Kidney epithelial cell (primary cell): Measurements from ENCODE around the gene IFNK. TPM values are rescaled to one million over a fixed set of nuclear protein-coding genes. Genes with fewer than 3 reads are reported as not detected.
A peak's percentile ranks its signal among the peaks of the same experiment; 100 is the strongest.
"Not testable (repeated sequence)": the region's sequence is repeated elsewhere in the genome, so short reads cannot be mapped to it uniquely, and the experiment has no call there.

Source experiments
- DNase-seq: peaks from one replicate; pipeline ENCODE4 v3.0.0-alpha.2; 2010; ENCODE audit warnings: low read depth
- H3K27me3 ChIP-seq: 2 replicates; pipeline ENCODE4 v1.6.0; 2011; ENCODE audit warnings: low read length; ENCODE audit not compliant: control insufficient read depth, insufficient read depth
- H3K36me3 ChIP-seq: 2 replicates; pipeline ENCODE4 v1.5.1; 2011; ENCODE audit warnings: low read length; ENCODE audit not compliant: control insufficient read depth, insufficient read depth
- H3K4me3 ChIP-seq: 2 replicates; pipeline ENCODE4 v1.5.1; 2011; ENCODE audit warnings: low read depth, mild to moderate bottlenecking, control low read depth, low read length
- total RNA-seq: library from RNA; depleted of rRNA; stranded (reverse); fragments of >200 nt; gene quantifications from 2 replicates; pipeline ENCODE4 v1.2.3, GENCODE V29; 2015
- TF ChIP-seq, protein P1 (sequence below): IDR thresholded peaks from 2 replicates; pipeline ENCODE4 v1.5.1; 2011; ENCODE audit warnings: mild to moderate bottlenecking, moderate library complexity, low read length, control low read depth, inconsistent platforms; ENCODE audit not compliant: insufficient read depth, poor library complexity, severe bottlenecking

The IFNK gene
- total RNA-seq, 1 donor from 2014 or later: not detected

DNA sequence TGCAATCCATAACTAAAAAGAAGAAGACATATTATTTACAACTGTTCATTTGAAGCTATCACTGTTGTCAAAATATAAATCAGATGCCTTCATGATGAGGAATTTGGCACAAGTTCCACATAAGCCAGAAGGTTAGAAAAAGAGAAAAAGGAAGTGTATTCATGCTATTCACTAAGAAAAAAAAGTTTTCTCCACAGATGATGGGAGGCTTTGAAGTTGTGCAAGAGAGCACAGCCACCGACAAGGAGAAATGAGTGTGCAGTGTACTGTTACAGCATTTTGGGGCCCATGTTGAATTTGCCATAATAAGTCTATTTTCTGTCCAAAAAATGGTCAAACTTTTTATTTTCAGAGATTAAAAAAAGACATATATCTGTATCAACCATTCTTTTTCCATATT is 32.9 kb upstream of the IFNK start:
- no peaks in the 10 kb centered on the region for H3K36me3 ChIP-seq
- H3K27me3 ChIP-seq: no peaks in the 10 kb centered on the region
- H3K4me3 ChIP-seq: no peak overlapping the region
- DNase-seq: no peak
- TF ChIP-seq, protein P1, sequence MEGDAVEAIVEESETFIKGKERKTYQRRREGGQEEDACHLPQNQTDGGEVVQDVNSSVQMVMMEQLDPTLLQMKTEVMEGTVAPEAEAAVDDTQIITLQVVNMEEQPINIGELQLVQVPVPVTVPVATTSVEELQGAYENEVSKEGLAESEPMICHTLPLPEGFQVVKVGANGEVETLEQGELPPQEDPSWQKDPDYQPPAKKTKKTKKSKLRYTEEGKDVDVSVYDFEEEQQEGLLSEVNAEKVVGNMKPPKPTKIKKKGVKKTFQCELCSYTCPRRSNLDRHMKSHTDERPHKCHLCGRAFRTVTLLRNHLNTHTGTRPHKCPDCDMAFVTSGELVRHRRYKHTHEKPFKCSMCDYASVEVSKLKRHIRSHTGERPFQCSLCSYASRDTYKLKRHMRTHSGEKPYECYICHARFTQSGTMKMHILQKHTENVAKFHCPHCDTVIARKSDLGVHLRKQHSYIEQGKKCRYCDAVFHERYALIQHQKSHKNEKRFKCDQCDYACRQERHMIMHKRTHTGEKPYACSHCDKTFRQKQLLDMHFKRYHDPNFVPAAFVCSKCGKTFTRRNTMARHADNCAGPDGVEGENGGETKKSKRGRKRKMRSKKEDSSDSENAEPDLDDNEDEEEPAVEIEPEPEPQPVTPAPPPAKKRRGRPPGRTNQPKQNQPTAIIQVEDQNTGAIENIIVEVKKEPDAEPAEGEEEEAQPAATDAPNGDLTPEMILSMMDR: no peak

DNA sequence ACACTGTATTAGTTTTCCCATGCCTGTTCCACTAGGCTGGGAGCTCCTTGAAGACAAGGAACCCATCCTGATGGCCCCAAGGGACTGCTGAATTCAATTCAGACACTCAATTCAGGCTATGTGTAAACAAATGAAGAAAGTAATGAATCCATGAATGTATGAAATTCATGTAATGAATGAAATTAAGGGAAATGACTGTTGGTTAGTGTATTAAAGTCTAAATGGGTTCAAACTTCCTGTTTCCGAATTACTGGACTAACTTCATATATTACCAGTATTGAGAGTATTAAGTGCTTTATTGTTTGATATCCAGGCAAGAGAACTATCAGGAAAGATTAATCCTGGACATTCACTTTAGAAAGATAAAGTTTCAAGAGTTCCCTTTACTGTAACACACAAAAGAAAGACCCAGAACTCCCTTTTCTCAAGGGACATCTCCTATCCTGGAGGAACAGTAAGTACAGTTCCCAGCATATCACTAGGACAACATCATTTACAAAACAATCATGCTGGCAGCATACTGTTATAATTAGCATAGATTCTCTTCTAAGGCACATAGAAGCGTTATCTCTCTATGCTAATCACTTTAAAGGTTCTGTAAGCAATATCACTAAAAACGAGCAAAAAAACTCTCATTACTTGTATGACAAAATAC is 28.5 kb upstream of the IFNK start:
- TF ChIP-seq, protein P1: no peak
- Histone ChIP-seq H3K36me3 (no peaks in the 10 kb centered on the region), H3K27me3 (no peaks in the 10 kb centered on the region), H3K4me3 (no peak overlapping the region)
- no peak for DNase-seq

DNA sequence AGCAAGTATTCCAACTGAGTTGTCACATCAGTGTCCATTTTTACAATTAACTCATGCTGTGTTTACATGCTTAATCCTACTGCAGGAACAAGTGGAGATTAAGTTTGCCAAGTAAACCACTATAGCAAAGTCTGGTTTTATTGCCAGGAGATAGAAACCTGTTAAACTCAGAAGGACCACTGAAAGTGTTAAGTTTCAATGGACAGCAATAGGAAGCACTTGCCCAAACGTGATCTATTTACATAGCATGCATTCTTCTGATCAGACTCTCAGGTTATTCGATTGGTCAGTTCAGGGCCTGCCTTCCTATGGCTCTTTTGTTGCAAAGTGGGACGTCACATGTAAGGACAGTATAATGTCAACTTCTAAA is 28.0 kb upstream of the IFNK start:
- H3K36me3 ChIP-seq: no peaks in the 10 kb centered on the region
- TF ChIP-seq, protein P1: no peak
- H3K4me3 ChIP-seq: no peak overlapping the region
- no peaks in the 10 kb centered on the region for H3K27me3 ChIP-seq
- DNase-seq: no peak

DNA sequence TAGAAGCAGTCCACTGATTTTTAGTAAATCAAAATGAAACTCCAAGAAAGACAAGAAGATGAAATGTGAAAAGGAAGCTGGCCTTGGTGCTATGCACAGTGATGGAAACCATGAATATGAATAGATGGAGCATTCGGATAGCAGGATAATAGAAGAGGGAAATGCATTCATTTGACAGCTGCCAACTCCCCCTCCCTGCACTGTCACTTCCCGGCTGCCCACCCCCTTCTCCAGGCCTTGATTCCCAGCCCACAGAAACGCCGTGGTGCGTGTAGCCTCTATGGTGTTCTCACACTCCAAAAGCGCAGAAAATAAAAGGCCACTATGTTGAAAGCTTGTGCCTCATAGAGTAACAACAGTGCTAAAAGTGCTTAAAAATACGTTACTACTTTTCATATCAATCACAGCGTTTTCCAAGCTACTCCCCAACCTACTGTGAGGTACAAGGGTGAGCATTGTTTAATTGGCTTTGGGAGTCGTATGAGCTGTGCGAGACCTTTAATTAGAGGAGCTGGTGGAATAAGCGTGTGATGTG is 26.1 kb upstream of the IFNK start:
- Histone ChIP-seq H3K36me3 (no peaks in the 10 kb centered on the region), H3K4me3 (no peak overlapping the region), H3K27me3 (no peaks in the 10 kb centered on the region)
- TF ChIP-seq, protein P1: no peak
- no peak for DNase-seq

DNA sequence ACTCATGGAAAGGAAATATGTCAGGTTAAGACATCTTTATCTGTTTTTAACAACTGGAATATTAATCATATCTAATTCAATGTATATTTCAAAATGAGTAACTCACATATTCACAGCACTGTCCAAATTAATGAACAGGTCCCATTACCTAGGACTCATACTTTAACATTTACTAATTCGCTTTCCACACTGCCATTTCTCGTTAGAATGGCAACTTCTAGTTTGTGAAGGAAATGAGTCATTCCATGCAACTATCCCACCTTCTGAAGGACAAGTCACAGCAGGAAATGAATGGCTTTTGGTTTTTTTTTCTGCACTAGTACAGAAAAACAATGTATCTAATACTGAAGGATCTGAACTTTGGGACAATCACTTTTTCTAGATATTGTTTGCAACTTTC is 24.6 kb upstream of the IFNK start:
- Histone ChIP-seq H3K27me3 (no peaks in the 10 kb centered on the region), H3K36me3 (no peaks in the 10 kb centered on the region), H3K4me3 (no peak overlapping the region)
- TF ChIP-seq, protein P1: no peak
- DNase-seq: peak; percentile 44

DNA sequence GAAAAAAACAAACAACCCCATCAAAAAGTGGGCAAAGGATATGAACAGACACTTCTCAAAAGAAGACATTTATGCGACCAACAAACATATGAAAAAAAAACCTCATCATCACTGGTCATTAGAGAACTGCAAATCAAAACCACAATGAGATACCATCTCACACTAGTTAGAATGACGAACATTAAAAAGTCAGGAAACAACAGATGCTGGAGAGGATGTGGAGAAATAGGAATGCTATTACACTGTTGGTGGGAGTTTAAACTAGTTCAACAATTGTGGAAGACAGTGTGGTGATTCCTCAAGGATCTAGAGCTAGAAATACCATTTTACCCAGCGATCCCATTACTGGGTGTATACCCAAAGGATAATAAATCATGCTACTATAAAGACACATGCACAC is 23.2 kb upstream of the IFNK start:
- not testable (repeated sequence) for H3K27me3 ChIP-seq, H3K36me3 ChIP-seq, H3K4me3 ChIP-seq, DNase-seq
